Stimulated activated CD4-positive, alpha-beta T cell treated with anti-CD3 and anti-CD28 coated beads, Interleukin-1b, Interleukin-23, amount 100 ng/mL, for 24 hours (primary cell): Measurements from ENCODE around the gene NDUFS1.

Experiments
- DNase-seq, 4 experiments: peaks; one replicate each; pipeline ENCODE4 v3.0.0-alpha.2; 2020; ENCODE audit warnings: low read depth in 4 of 4, low spot score in 1 of 4

The NDUFS1 gene

GRCh38 chr2:206069417-206069816, 89.8 kb downstream of the NDUFS1 start:
- DNase-seq: no peak

GRCh38 chr2:206068207-206068606, 91.0 kb downstream of the NDUFS1 start:
- no peak for DNase-seq
